DMS 273 treated with DMSO at 0.1 percent for 48 hours (cell line): ENCODE results near the gene KRT36.

Source experiments
- DNase-seq: peaks from one replicate; lab custom pipeline; 2025; lab: John Stamatoyannopoulos, UW

Gene KRT36

GRCh38 chr17:41500131-41500911 is 10.6 kb upstream of the KRT36 start:
- DNase-seq, result no peak

GRCh38 chr17:41499714-41500113 is 10.0 kb upstream of the KRT36 start:
- no peak for DNase-seq

- DNase-seq, result no peak
Measured at GRCh38 chr17:41498276-41498675, 8.6 kb upstream of the KRT36 start.

GRCh38 chr17:41496803-41497484 is 7.2 kb upstream of the KRT36 start:
- DNase-seq, result peak; percentile 22

- DNase-seq, result no peak
Measured at GRCh38 chr17:41494524-41494923, 4.8 kb upstream of the KRT36 start.

- DNase-seq, result peak; percentile 44
Measured at GRCh38 chr17:41492771-41493170, 3.1 kb upstream of the KRT36 start.

GRCh38 chr17:41492351-41492750 is 2.6 kb upstream of the KRT36 start:
- DNase-seq, result no peak

GRCh38 chr17:41491476-41491875 is 1.8 kb upstream of the KRT36 start:
- no peak for DNase-seq

GRCh38 chr17:41490000-41490990 is 585 bp upstream of the KRT36 start:
- DNase-seq, result no peak

- no peak for DNase-seq
Measured at GRCh38 chr17:41486809-41487530, 2.7 kb downstream of the KRT36 start.

- DNase-seq, result no peak
Measured at GRCh38 chr17:41486316-41486715, 3.4 kb downstream of the KRT36 start.

GRCh38 chr17:41484920-41485904 is 4.5 kb downstream of the KRT36 start:
- DNase-seq, result no peak

- no peak for DNase-seq
Measured at GRCh38 chr17:41483991-41484826, 5.5 kb downstream of the KRT36 start.

- no peak for DNase-seq
Measured at GRCh38 chr17:41483531-41483930, 6.2 kb downstream of the KRT36 start.

- no peak for DNase-seq
Measured at GRCh38 chr17:41481036-41481435, 8.7 kb downstream of the KRT36 start, which contains the start of gene KRT35. KRT35 (minus strand) TSS chr17:41481151; CDS start chr17:41481097, 54 bp downstream.

- no peak for DNase-seq
Measured at GRCh38 chr17:41480581-41480980, 9.1 kb downstream of the KRT36 start.

GRCh38 chr17:41480136-41480535 is 9.6 kb downstream of the KRT36 start:
- no peak for DNase-seq

GRCh38 chr17:41478237-41478636 is 11.5 kb downstream of the KRT36 start:
- no peak for DNase-seq
